Globus pallidus (tissue), 1 donor: ENCODE results near the gene MORC3.

ENCODE experiments used
- DNase-seq: peaks from one replicate; pipeline ENCODE4 v3.0.0-alpha.2; 2015; ENCODE audit warnings: low spot score

Gene MORC3

GRCh38 chr21:36423771-36424433, 103.9 kb downstream of the MORC3 start:
- DNase-seq, result no peak

GRCh38 chr21:36424592-36424991, 104.6 kb downstream of the MORC3 start:
- DNase-seq, result no peak

GRCh38 chr21:36425286-36425685, 105.3 kb downstream of the MORC3 start:
- no peak for DNase-seq
